HG03064 (cell line): ENCODE data around the gene PALM.

Experiments
- ATAC-seq: cut with Tn5 transposase; IDR thresholded peaks from one replicate; pipeline ENCODE4 v1.9.1; 2021; ENCODE audit warnings: low read depth; ENCODE audit not compliant: unreplicated experiment

PALM gene

GRCh38 chr19:778910-779653, 70.3 kb downstream of the PALM start:
- no peak for ATAC-seq

GRCh38 chr19:780935-781334, 72.2 kb downstream of the PALM start:
- ATAC-seq = no peak

DNA sequence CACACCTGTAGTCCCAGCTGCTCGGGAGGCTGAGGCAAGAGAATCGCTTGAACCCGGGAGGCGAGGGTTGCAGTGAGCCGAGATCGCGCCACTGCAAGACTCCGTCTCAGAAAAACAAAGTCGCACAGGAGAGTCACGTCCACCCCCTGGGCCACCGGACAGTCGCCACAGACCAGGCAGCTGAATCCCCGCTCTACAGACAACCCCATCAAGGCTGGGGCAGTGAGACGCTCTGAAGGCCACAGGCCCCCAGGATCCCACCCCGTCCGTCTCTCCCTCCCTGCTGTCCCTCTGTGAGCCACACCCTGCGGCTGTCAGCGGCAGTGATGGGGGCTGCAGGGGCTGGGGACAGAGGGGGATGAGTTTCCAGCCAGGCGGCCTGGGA, 73.1 kb downstream of the PALM start:
- ATAC-seq = no peak

- no peak for ATAC-seq
These were observed 73.6 kb downstream of the PALM start for GRCh38 chr19:782185-782877.

- ATAC-seq = no peak
These were observed 74.3 kb downstream of the PALM start for GRCh38 chr19:782878-783668.

- no peak for ATAC-seq
These were observed 75.8 kb downstream of the PALM start for GRCh38 chr19:784541-784940.

GRCh38 chr19:787536-787935, 78.8 kb downstream of the PALM start:
- no peak for ATAC-seq

DNA sequence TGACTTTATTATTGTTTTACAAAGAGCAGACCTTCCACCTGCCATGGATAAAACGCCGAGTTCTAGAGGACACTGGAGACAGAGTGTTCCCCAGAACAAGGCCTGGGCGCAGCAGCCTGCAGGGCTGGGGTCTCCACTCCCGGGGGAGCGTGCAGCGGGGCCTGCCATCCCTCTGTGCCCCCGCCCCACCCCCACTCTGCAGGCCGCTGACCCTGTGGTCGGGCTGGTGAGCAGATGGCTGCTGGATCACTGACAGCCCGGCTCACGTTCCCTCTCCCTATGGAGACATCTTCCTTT, 79.9 kb downstream of the PALM start:
- no peak for ATAC-seq

DNA sequence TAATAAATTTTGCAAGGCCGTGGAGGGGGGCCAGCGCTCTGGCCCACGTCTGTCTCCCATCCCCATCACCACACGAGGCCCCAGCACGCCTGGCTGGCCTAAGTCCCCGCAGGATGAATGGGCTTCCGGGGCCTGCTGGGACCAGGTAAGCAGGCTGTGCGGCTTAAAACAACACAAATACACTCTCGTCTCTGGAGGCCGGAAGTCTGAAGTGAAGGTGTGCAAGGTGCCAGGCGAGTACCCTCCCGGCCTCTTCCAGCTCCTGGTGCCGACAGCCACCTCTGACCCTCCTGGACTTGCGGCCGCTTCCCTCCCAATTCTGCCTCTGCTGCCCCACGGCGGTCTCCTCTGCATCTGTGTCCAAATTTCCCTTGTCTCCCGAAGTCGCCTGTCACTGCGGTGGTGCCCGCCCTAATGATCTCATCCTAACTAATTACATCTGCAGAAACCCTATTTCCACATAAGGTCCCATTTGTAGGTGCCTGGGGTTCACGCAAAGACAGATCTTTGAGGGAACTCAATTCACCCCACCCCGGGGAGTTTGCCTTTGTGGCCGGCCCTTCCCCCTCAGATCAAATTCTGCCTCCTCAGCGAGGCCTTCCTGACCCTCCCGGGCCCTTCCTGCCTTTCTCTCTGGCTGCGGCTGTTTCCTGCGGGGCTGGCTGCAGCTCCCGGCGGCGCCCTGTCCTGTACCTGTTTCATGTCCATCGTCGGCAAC, 80.4 kb downstream of the PALM start:
- no peak for ATAC-seq

GRCh38 chr19:789701-790060, 80.9 kb downstream of the PALM start:
- no peak for ATAC-seq

DNA sequence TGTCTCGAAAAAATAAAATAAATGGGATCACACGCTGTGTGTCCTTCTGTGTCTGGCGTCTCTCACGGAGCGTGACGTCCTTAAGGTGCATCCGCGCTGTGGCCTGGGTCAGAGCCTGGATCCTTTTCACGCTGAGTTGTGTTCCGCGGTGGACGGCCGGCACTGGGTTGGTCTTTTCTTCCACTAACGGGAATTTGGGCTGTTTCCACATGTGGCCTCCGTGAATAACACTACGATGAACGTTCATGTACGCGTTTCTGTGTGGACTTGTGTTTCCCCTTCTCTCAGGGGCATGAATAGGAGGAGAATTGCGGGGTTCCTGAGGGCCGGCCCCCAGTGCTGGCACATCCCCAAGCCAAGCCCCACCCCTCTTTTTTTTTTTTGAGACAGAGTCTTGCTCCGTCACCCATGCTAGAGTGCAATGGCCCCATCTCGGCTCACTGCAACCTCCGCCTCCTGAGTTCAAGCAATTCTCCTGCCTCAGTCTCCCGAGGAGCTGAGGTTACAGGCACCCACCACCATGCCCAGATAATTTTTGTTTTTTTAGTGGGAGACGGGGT, 82.4 kb downstream of the PALM start:
- no peak for ATAC-seq

DNA sequence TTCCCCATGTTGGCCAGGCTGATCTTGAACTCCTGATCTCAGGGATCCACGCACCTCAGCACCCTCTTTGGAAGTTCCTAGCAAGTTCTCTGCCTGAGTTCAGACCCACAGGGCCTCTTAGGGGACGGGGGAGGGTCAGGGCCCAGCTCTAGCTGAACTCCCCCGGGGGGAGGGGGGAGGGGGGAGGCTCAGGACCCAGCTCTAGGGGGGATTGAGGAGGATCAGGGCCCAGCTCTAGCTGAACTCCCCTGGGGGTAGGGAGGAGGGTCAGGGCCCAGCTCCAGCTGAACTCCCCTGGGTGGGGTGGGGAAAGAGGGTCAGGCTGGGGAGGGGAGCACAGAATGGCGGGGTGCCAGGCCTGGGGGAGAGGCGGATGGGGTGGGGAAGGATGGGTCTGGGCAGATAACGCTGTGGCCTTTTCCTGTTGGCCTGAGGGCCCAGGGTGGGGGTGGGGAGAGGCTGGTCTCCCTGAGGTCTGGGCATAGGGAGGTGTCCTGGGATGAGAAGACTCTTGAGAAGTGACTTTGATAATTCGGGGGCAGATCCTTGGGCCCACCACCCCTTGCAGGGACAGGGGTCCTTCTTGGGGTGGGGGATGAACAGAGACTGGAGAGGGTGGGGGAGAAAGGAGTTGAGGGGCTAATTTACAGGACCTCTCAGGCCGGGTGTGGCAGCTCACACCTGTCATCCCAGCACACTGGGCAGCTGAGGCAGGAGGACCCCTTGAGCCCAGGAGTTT, 83.0 kb downstream of the PALM start:
- no peak for ATAC-seq

- no peak for ATAC-seq
These were observed 83.7 kb downstream of the PALM start for GRCh38 chr19:792306-792885.

- ATAC-seq = no peak
These were observed 85.1 kb downstream of the PALM start for GRCh38 chr19:793806-794205.

DNA sequence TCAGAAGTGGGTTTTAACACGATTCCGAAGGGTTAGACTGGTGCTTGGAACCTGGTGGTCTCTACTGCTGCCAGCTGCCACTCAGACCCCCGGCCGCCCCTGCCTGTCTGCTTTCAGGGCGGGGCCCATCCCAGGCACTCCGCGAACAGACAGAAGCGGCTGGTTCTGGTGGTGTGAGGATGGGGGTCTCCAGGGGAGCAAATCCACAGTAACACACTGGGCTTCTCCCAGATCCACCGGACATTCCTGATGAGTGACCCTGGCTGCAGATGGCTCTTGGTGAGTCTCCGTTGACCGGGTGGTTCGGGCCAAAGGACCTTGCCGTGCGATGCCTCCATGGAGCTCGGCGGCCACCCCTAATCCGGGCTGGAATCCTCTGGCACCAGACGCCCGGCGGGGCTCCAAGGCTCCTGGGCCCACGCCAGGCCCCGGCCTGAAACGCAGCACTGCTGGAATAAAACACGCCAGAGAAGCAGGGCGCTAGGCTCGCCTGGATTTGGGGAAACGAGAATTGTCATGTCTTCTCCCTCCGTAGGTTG, 86.4 kb downstream of the PALM start:
- no peak for ATAC-seq

- no peak for ATAC-seq
These were observed 87.2 kb downstream of the PALM start for GRCh38 chr19:795691-796581.

DNA sequence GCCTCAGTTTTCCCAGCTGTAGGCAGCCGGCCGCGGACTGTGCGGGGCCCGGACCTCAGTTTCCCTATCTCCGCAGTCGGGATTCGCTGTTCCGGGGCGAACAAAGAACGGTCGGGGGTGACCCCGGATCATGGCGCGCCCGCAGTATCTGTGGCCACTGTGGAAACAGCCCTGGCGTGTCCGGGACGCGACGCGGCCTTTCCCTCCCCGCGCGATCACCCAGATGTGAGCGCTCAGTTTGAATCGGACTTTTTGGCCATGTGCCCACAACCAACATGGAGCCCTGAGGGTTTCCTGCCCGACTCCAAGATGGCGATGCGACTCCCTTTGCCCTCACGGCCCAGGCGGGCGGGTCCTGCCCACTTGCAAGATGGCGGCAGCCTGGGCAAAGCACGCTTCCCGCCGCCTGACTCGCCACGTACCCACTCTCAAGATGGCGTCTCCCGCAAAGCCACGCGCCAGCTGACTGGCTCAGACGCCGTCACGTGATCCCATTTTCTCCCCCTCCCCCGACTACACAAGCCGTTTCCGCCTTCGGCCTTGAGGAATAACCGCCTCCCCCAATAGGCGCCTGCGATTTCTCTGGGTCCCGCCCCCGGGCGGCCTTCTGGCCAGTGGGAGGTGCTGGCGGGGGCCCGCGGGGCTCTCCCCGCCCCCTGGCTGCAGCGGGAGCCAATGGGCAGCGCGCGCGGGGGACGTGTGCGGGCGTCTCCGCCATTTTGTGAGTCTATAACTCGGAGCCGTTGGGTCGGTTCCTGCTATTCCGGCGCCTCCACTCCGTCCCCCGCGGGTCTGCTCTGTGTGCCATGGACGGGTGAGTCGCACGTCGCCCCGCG, 88.2 kb downstream of the PALM start, which contains the start of gene PTBP1:
Gene PTBP1 (plus strand): TSS at position 761 of the 836 bp plus-strand sequence. CDS start 46 bp downstream, at position 807.
- ATAC-seq = peak; percentile 60
